HG02642 (cell line): ENCODE measurements around the gene TRAPPC2.
A peak's percentile ranks its signal among the peaks of the same experiment; 100 is the strongest.
"Not testable (repeated sequence)": the region's sequence is repeated elsewhere in the genome, so short reads cannot be mapped to it uniquely, and the experiment has no call there.

Source experiments
- ATAC-seq: cut with Tn5 transposase; IDR thresholded peaks from one replicate; pipeline ENCODE4 v1.9.1; 2021; ENCODE audit warnings: mild to moderate bottlenecking; ENCODE audit not compliant: unreplicated experiment, poor library complexity

Gene TRAPPC2

GRCh38 chrX:13750204-13750603 lies 15.8 kb upstream of the TRAPPC2 start:
- ATAC-seq: no peak

- ATAC-seq: no peak
These were observed 14.1 kb upstream of the TRAPPC2 start for GRCh38 chrX:13748486-13748885.

DNA sequence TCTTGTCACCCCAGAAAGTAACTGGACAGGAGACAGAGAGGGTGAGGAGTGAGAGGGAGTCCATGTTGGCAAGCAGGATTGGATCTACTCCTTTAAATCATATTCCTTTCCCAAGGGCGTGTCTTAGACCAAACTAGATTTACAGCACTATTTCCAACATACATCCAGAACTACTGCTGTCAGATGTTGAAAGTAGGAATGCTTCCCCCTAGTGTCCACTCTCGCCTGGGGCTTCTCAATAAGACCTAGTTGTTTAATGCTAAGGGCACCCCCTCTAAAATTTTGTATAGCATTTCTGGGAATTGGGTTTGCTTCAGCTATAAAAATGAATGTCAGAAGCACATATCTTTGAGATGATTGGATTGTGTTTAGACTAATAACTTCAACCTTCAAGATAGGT lies 13.4 kb upstream of the TRAPPC2 start:
- ATAC-seq: no peak

DNA sequence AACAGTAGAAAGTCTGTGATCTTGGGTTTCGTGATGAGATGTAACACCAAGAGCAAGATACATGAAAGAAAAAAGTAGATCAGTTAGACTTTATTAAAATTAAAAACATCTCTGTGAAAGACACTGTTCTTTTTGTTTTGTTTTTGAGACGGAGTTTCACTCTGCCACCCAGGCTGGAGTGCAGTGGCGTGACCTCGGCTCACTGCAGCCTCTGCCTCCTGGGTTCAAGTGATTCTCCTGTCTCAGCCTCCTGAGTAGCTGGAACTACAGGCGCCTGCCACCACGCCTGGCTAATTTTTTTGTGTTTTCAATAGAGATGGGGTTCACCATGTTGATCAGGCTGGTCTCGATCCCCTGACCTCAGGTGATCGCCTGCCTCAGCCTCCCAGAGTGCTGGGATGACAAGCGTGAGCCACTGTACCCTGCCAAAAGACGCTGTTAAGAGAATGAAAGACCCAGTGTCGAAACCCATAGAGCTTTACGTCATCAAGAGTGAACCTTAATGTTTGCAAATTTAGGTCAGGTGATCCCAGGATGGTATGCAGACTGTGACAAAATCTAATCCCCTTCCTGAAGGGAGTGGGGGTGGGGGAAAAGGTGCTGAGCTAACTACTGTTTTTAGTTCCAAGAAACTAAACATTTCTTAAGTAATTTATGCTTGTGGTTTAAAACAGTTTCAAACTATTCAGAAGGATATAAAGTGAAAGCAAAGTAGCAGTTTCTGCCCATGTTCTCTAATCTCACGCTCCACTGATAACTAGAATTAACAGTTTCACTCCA lies 8.2 kb upstream of the TRAPPC2 start:
- ATAC-seq: peak; percentile 95

- no peak for ATAC-seq
These were observed 7.3 kb upstream of the TRAPPC2 start for GRCh38 chrX:13741695-13742094.

GRCh38 chrX:13733506-13733905 lies 914 bp downstream of the TRAPPC2 start:
- no peak for ATAC-seq

DNA sequence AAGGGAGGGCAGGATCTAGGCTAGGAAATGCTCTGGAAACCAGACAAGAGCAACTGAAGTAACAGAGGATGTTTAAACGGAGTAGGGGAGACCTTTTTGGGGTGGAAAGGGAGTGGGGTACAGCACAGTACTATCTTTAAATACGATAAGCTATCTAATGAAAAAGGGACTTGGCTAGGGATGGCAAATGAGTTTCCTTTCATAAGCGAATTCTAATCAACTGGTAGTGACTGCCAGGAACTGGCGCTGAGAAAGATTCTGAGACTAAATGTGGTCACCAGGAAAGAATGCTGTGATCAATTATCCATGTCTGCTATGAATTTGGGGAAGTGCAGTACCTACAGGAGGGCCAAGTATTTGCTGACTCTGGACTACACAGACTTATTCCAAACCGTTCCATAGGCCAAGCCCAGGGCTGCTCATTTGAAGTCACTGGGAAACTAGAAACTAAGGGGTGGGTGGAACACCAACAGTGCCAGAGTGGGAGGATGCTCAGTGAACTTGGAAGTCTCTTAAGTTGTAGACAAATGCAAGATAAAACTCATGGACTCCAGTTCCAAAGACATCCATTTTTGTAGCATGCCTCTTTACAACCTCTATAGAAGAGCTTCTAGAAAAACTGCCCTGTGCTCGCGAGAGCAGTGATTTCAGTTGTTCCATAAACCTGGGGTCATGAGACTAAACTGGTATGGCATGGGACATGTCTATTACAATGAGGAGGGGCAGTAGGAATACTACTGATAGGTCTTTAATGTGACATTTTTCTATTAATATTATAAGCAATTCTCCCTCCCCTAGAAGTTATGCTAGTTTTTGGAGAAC lies 2.0 kb downstream of the TRAPPC2 start:
- no peak for ATAC-seq

GRCh38 chrX:13730523-13730922 lies 3.9 kb downstream of the TRAPPC2 start:
- not testable (repeated sequence) for ATAC-seq

GRCh38 chrX:13726583-13726982 lies 7.8 kb downstream of the TRAPPC2 start:
- not testable (repeated sequence) for ATAC-seq

DNA sequence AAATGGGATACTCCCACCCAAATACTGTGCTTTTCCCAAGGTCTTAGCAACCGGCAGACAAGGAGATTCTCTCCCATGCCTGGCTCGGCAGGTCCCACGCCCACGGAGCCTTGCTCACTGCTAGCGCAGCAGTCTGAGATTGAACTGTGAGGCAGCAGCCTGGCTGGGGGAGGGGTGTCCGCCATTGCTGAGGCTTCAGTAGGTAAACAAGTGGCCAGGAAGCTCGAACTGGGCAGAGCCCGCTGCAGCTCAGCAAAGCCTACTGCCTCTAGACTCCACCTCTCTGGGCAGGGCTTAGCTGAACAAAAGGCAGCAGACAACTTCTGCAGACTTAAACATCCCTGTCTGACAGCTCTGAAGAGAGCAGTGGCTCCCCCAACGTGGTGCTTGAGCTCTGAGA lies 9.5 kb downstream of the TRAPPC2 start:
- ATAC-seq: not testable (repeated sequence)

GRCh38 chrX:13721819-13722519 lies 12.5 kb downstream of the TRAPPC2 start:
- ATAC-seq: no peak

- ATAC-seq: no peak
These were observed 13.0 kb downstream of the TRAPPC2 start for GRCh38 chrX:13721371-13721770.

- ATAC-seq: no peak
These were observed 15.1 kb downstream of the TRAPPC2 start for GRCh38 chrX:13719192-13719856.

GRCh38 chrX:13717700-13718472 lies 16.5 kb downstream of the TRAPPC2 start:
- ATAC-seq: no peak

GRCh38 chrX:13716905-13717304 lies 17.5 kb downstream of the TRAPPC2 start:
- no peak for ATAC-seq

- no peak for ATAC-seq
These were observed 18.0 kb downstream of the TRAPPC2 start for GRCh38 chrX:13716455-13716854.

GRCh38 chrX:13711141-13711540 lies 23.3 kb downstream of the TRAPPC2 start:
- ATAC-seq: no peak

- no peak for ATAC-seq
These were observed 30.8 kb downstream of the TRAPPC2 start for GRCh38 chrX:13703589-13703988.

GRCh38 chrX:13703135-13703534 lies 31.3 kb downstream of the TRAPPC2 start:
- no peak for ATAC-seq
